HG02884 (cell line): ENCODE measurements around the gene ACBD6.
A peak's percentile ranks its signal among the peaks of the same experiment; 100 is the strongest.

Source experiments
- ATAC-seq: cut with Tn5 transposase; IDR thresholded peaks from one replicate; pipeline ENCODE4 v1.9.1; 2021; ENCODE audit warnings: mild to moderate bottlenecking, moderate library complexity; ENCODE audit not compliant: unreplicated experiment

ACBD6 gene

DNA sequence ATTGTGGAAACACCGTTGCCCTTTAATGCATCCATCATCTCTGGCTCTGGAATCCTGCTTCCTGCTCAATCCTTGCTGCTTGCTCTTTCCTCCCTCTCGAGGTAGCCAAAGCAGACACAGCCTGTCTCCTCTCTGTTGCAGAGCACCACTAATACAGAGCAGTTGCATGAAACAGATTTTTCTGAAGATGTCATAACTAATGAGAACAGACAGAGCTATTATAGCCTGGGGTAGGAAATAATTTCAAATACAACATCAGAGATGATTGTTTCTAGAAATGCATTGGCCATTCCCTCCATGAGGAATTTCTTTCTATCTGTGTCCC, 23.3 kb upstream of the ACBD6 start:
- ATAC-seq = no peak

DNA sequence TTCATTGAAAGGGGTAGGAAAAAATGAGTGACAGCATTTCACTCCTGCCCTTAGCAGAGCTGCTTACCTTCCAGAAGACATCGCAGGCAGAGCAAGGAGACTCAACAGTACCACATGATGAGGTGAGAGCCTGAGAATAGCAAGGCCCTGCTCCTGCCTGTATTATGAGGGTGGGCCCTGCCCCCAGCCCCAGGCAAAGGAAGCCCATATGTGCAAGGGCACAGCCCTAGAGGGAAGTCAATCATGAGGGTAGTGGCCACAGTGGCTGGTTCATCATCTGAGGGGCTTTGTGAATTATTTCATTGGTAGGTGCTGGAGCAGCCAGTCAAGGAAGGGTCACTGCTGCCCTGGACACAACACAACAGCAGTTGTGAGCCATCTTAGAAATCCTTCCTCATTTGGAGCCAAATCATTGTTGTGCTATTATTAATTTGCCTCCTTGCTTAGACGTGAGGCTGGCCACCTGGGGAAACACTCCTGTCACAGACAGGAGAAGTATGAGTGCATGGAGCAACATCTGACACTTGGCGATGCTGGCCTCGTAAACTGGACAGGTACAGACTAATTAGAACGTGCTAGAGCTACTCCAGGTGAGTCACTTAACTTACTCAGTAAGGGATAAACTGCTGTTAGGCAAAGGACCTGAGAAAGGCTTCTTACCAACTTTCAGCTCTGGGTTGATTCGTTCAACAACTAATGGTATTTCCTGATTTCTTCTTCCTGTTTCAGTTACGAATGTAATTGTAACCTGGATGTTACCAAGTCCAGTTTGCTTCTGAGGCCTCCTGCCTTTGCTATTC, 22.7 kb upstream of the ACBD6 start:
- ATAC-seq = no peak

GRCh38 chr1:180524160-180524914, 22.0 kb upstream of the ACBD6 start:
- no peak for ATAC-seq

DNA sequence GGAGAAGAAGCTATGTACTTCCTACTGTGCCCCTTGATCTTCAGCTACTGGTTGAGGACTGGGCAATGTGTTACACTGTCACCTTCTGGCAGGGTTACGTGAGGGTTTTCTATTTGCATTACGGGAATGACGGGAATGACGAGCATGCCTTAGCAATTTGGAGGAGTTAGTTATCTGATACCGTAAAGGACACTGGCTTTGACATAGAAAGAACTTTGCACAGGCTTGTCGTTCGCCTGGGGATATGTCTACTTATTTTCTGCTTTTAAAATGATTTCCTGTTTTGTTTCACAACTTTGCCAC, 19.8 kb upstream of the ACBD6 start:
- no peak for ATAC-seq

- no peak for ATAC-seq
These were observed 19.3 kb upstream of the ACBD6 start for GRCh38 chr1:180521474-180522212.

- ATAC-seq = no peak
These were observed 17.5 kb upstream of the ACBD6 start for GRCh38 chr1:180519846-180520245.

- ATAC-seq = no peak
These were observed 13.5 kb upstream of the ACBD6 start for GRCh38 chr1:180515857-180516388.

DNA sequence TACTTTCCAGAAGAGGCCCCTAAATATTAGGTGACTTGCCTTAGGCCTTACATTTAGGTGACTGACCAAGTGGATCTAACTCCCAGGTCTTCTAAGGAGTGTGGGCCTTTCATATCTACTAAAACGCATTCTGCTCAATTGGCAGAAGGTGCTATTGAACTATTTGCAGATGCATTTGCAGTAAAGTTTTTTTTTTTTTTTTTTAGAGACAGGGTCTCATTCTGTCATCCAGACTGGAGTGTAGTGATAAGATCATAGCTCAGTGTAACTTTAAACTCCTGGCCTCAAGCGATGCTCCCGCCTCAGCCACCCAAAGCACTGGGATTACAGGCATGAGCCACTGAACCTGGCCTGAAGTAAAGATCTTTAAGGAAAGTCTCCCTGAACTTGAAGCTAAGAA, 13.0 kb upstream of the ACBD6 start:
- ATAC-seq = no peak

GRCh38 chr1:180513531-180513930, 11.2 kb upstream of the ACBD6 start:
- no peak for ATAC-seq

- ATAC-seq = no peak
These were observed 8.5 kb upstream of the ACBD6 start for GRCh38 chr1:180510882-180511281.

DNA sequence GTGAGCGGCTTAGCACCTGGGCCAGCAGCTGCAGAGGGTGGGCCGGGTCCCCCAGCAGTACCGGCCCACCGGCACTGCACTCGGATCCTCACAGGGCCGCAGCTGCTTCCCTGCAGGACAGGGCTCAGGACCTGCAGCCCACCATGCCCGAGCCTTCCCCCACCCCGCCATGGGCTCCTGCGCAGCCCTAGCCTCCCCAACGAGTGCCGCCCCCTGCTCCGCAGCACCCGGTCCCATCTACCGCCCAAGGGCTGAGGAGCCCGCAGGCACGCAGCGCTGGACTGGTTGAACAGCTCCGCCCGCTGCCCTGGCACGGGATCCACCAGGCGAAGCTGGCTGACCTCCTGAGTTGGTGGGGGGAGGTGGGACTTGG, 6.3 kb upstream of the ACBD6 start:
- ATAC-seq = no peak

DNA sequence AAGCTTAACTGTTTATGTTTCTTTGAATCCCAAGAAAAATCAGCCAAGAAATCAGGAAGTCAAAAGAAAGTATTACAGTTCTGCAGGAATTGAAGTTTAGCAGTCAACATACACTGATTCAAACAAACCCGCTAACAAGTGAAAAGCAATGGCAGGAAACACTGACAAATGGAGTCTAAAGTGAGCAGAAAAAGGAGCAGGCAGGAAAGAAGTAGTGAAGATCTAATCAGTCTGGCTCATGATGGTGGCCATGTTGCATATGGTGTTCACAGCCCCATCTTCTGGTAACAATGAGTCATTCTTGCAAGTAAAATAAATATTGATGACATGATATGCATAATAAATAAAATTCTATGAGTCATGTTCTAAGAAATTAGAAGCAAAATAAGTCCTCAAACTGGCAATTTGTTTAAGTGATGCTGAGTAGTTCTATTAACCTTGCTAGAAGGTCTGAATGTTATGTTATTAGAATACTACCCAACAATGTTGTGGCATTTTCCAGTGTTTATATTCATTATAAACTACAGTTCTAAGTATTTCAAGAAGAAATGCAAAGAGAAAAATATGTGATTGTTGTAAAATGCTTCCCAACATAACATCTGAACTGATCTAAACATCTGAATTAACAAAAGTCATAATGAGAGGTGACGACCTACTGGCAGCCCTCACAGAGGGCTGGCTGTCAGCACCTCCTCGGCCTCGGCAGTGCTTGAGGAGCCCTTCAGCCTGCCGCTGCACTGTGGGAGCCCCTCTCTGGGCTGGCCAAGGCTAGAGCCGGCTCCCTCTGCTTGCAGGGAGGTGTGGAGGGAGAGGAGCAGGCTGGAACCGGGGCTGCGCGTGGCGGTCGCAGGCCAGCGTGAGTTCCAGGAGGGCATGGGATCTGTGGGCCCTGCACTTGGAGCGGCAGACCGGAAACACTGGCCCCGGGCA, 5.7 kb upstream of the ACBD6 start:
- ATAC-seq = no peak

- no peak for ATAC-seq
These were observed 3.5 kb upstream of the ACBD6 start for GRCh38 chr1:180505732-180506335.

DNA sequence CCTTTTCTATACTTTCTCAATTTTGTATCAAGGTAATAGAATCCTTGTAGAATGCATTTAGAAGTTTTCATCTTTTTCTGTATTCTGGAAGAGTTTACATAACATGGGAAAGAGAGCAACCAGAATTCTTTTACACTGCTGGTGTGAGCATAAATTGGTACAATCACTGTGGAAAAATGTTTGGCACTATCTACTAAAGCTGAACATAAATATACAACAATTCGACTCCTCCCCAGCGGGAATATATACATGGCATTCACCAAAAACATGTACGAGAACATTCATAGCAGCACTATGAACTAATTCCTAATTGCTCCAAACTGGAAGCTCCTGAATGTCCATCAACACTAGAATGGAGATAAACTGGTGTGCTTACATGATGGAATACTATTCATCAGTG, 1.8 kb upstream of the ACBD6 start:
- no peak for ATAC-seq

GRCh38 chr1:180503280-180503862, 994 bp upstream of the ACBD6 start:
- ATAC-seq = peak; percentile 3

DNA sequence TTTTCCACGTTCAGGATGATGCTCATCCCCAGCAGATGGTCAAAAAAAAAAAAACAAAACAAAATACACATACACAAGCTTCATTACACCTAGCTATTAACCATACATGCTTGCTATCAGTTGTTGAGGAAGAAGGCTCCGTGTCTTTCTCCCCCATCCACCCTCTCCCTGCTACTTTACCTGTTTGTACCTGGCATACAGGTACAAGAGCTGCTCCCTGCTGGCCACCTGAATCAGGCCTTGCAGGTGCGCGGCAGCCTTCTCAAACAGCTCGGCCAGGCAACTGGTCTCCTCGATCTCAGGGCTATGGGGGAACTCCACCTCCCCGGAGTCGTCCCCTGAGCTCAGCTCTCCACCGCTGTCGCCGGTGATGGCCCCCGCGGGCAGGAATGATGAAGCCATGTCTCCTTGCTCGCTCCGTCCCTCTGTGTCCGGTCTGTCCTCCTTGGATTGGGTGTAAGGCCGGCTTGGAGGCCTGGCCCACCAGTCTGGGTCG, 464 bp downstream of the ACBD6 start:
- peak; percentile 26 for ATAC-seq

- no peak for ATAC-seq
These were observed 1.7 kb downstream of the ACBD6 start for GRCh38 chr1:180500689-180501088.

- no peak for ATAC-seq
These were observed 3.8 kb downstream of the ACBD6 start for GRCh38 chr1:180498594-180498993.

GRCh38 chr1:180497826-180498225, 4.6 kb downstream of the ACBD6 start:
- no peak for ATAC-seq

DNA sequence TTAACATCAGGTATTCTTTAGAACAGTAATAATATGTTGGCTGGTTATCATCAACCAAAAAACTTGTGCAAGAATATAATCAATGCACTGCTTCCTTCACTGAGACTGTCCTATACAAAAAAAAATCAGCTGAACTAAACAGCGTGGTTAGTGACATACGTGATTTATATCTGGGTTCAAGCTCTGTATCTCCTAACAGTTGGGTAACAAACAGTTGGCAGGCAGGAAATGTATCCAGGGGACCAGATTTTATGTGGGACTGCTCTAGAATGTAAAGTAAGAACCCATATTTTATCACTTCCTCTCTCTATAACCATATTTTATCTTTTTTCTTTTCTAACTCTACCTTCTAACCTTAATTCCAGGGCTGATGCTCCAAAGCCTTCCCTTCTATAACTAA, 8.0 kb downstream of the ACBD6 start:
- no peak for ATAC-seq
